GM18909 (cell line): Measurements from ENCODE around the gene CHST12.

Experiments
- ATAC-seq: cut with Tn5 transposase; IDR thresholded peaks from one replicate; pipeline ENCODE4 v1.9.1; 2021; ENCODE audit warnings: mild to moderate bottlenecking; ENCODE audit not compliant: unreplicated experiment, poor library complexity

CHST12 gene

DNA sequence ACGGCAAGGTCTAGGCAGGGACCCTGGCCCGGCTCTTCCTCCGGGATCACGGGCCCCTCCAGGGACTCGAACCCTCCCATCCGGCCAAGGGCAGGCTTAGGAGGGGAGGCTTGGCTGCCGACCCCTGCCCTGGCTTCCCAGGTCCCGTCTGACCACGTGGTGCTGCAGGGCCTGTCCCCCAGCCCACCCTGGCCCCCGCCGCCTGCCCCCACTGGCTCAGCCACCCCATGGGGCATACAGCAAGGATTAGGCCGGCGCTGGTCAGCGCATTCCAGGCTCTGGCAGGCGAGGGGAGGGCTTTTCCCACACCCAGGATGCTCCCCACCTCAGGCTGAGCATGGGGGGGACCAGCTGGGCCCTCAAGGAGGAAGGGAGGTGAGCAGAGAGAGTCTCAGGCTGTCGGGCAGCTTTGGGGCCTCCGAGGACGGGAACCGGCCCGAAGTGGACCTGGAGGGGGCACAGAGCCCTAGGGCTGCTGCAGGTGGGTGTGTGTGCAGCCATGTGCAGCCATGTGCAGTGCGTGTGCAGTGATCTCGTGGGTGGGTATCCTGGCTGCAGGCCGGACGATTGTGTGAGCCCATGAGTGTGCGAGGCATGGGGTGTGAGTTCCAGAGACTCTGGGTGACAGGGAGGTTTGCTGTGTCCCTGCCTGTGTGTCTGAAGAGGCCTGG lies 73.5 kb downstream of the CHST12 start:
- no peak for ATAC-seq

DNA sequence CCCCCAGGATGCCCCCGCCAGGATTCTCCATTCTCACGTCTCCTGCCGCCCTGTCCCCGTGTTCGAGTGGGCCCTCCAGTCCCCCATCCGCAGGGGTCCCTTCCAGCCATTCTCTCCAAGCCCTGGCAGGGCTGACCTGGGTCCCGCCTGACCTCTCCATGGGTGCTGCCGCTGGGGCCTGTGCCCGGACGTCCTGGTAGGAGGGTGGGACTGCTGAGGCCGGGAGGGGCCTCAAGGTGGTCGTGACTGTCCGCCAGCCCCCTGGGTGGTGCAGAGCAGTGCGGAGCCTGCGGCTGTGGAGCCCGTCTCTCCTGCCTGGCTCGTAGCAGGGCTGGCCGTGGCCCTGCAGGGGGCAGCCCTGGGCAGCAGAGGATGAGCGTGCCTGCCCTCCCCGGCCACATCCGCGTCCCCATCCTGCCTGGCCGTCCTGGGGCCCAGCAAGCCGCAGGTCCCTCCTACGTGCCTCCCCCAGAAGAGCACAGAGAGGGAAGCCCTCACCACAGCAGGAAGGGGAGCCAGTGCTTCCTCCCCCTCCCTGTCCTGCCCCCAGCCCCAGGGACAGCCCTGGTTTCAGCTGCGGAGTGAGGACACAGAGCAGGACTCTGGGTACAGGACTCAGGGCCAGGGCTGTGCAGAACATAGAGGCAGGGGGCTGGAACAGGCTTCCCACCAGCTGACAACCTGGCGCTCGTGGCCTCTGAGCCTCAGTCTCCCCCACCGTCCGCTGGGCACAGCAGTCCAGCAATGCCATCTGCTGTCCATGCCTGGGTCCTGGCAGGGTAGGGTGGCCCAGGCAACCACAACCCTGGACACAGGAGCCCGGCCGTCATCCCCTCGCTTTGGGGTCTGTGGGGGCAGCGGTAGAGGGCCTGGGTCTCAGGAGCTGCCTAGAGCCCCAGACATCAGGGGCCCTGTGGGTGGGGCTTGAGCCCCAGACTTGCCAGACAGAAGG lies 74.3 kb downstream of the CHST12 start:
- peak; percentile 67 for ATAC-seq

DNA sequence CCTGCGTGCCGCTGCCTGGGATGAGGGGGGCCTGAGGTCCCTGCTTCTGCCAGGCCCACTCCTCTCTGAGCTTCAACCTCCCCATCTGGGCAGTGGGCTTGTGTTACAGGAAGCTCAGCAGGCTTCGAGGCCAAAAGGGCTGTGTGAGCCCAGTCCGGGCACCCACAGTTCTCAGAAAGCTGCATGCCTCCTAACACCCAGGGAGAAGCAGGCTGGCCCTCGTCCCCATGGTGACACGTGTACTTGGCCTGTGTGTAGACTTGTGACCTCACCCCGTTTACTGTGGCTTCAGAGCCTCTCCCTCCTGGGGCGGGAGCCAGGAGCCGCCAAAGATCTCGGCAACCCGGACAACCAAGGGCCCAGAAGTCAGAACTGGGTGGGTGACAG lies 75.0 kb downstream of the CHST12 start:
- ATAC-seq: no peak

DNA sequence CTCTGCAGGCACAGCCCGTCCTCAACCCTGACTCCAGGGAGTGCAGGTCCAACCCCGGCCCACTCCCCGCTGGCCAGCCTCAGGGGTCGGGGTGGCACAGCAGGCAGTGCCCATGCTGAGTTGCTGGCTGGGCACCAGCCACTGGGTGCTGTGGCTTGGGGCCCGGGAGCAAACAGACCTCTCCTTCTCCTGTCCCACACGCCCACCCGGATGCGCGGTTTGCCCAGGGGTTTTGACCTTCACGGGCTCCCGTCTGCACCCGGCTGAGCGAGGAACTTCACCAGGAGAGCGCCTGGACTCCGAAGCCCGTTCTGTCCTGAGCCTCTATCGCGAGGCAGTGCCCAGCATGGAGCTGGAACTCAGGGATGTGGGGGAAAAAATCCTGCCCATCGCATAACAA lies 75.4 kb downstream of the CHST12 start:
- ATAC-seq: no peak

DNA sequence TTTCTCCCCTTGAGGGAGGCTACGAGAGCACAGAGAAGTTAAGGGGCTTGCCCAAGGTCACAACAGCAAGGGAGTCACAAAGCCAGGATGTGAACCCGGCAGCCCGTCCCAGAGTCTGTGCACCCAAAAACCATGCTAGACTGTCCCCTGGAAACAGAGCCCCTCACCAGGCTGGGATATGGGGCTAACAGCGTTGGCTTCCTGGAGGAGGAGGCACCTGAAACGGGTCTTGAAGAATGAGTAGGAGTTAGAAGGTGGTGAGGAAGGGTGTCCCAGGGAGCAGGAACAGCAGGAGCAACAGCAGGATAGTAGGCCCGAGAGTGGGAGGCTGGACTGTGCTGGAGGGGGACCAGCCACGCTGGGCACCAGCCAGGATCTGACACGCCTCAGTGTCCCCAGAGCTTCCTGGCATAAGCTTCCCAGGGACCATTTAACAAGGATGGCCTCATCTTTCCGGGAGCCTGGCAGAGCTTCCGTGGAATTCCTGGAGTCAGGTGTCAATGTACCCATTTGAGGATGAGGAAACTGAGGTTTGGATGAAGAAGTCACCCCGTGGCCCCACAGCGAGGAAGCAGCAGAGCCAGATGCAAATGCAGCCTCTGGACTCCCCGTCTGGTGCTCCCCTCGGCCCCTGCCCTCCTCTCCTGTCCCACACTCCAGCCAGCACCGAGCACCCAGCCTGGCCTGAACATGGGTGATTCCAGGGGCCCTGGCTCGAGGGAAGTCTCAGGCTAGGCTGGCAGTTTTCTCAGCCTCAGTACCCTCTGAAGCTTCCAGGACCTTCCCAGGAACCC lies 76.1 kb downstream of the CHST12 start:
- ATAC-seq: no peak

DNA sequence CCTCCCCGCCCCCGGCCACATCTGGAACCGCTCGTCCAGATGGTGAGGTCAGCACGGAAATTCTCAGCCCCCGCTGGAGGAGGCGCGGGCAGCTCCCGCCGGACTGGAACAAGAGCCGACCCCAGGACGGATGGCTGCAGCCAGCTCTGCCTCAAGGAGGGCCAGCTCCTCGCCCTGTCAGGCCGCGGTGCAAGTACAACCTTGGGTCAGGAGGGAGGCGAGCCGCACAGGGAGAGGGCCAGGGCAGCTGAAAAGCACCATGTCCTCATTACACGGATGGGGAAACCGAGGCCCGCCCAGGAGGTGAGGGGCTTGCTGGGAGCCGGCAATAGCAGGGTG lies 76.6 kb downstream of the CHST12 start:
- no peak for ATAC-seq

DNA sequence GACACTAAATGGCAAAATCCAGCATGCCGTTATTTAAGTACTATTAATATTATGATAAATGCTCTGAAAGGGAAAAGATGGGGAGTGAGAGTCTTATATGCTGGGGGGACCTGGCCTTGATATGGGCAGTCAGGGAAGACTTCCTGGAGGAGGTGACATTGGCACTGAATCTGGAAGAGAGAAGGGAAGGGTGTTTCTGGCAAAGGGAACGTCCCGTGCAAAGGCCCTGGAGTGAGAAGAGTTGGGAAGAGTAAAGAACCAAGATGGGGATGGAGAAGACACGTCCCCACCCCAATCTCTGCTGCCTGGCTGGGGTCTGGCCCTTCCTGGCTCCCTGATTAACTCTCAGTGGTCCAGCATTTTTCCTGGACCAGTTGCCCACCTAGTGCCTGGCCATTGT lies 77.8 kb downstream of the CHST12 start:
- ATAC-seq: no peak

DNA sequence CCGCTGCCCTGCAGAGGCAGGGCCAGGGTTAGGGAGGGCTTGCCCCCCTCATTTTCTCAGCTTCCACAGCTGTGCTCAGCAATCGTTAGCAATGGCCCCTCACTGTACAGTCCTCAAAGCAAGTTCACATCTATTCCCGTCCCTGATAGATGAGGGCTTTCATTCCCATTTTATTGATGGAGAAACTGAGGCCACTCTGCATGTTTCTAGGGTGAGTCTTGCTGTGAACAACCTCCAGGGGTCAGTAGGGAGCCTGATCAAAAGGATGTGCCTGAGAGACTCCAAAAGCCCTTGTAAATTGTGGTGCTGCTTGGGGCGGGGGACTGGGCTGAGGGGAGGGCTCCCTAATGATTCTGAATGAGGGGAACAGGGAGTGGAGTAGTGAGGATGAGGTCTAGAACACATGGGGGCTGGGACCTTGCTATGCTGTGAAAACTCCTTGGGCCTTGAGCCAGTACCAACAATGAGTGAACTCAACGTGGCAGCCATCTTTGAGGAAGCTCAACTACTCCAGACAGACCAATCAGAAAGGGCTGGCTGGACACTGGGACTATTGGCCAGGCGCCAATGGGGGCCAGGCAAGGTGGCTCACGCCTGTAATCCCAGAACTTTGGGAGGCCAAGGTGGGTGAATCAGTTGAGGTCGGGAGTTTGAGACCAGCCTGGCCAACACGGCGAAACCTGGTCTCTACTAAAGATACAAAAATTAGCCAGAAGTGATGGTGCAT lies 79.5 kb downstream of the CHST12 start:
- ATAC-seq: no peak

DNA sequence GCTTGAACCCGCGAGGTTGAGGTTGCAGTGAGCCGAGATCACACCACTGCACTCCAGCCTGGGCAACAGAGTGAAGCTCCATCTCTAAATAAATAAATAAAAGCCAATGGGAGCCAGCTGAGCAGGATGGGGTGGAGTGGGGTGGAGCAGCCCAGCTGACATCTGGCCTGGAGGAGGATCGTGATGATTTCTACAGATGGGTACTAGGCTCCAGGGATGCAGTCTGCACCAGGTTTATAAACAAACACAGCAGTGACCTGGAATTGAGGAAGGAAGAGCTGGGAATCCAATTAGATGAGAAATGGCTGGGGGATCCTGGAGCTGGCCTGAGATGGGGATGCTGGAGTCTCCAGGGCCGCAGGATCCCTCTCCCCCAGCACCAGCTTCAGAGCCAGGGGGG lies 80.1 kb downstream of the CHST12 start:
- ATAC-seq: no peak

DNA sequence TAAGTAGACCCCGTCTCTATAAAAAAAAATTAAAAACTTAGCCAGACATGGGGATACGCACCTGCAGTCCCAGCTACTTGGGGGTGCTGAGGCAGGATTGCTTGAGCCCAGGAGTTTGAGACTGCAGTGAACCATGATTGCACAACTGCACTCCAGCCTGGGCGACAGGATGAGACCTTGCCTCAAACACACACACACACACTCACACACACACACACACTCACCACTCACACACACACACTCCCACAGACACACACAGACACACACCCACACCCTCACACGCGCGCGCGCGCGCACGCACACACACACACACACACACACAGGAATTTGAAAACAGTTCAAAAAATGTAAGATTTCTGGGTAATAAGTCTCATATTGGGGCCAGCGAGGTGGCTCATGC lies 81.5 kb downstream of the CHST12 start:
- no peak for ATAC-seq

DNA sequence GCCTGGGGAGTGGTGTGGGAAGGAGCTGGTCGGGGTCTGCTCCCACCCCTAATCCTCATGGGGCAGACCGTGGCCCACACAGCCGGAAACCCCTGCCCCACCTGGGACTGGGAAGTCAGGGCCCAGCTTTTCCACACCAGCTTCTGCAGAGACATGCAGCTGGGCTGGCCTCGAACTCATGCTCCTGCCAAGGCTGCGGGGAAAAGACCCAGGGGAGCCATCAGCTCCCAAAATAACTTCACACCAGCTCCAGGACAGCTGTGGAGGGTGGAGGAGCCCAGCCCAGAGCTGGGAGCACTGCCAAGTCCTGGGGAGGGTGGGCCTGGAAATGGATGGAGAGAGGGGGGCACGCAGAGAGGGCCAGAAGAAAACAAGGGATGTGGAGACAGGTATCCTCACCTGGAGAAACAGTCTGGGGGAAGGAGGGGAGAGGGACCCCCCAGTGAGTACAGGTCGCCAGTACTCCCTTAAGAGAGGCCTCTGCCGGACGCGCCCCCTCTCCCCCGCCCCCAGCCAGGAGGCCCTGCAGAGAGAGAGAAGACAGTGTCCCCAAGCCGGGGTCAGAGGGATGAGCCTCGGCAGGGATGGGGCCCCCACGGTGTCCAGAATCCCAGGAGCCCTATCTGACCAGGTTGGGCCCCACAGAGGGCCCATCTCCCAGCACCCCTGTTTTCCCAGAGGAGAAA lies 84.3 kb downstream of the CHST12 start:
- no peak for ATAC-seq

DNA sequence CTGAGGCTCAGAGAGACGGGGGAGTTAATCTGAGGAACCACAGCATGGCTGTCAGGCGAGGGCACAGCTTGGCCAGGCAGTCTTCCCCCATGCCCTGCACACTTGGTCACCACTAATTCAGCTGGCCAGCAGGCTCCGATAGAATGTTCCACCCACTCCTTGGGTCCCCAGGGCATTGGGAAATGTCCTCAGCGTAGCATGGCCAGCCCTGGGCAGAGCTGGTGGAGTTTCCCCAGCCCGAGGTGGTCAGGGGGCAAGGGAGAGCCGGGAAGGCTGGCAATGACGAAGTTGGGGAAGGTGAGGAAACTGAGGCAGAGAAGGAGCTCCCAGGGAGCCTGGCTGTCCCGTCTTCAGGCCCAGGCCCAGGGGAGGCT lies 84.8 kb downstream of the CHST12 start:
- ATAC-seq: no peak

DNA sequence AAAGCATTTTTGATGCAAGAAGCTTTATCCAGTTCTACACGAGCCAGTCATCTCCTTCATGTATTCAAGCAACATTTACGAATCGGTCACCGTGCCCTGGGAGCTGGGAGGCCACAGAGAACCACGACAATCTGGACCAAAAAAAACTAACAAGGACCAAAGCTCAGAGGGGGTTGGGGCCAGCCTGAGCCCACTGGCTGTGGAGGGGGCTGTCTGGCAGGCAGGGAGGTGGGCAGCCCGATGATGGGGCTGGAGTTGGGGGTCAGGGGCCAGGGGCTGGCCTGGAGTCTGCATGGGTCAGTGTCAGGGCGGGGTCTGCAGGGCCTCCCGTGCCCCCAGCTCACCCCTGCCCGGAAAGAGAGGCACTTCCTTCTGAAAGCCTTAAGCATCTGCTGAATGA lies 85.3 kb downstream of the CHST12 start:
- ATAC-seq: no peak

DNA sequence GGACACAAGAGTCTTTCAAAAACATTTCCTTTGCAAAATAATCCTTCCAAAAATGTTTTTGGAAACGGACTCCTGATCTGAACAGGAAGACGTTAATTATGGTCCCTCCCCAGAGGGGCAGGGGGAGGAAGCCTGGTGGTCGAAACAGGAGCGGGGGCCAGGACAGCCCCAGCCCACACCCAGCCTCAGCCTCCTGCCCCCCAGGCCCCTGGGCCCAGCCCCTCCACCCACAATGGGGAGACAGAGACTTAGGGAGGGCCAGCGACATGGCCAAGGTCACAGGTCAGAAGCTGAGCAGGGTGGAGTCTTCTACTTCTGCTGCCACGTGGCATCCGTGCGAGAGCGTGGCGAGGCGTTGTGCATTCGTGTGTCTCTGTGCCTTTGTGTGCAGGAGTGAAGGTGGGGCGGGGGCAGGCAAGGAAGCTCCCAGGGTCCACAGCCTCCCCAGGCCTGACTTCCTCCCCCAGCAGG lies 86.8 kb downstream of the CHST12 start:
- ATAC-seq: no peak

DNA sequence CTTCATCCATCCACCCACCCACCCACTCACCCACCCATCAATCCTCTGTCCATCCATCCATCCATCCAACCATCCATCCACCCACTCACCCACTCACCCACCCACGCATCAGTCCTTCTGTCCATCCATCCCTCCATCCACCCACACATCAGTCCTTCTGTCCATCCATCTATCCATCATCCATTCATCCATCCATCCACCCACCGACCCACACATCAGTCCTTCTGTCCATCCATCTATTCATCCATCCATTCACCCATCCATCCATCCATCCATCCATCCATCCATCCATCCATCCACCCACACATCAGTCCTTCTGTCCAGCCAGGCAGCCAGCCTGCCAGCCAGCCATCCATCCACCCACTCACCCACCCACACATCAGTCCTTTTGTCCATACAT lies 88.6 kb downstream of the CHST12 start:
- no peak for ATAC-seq

DNA sequence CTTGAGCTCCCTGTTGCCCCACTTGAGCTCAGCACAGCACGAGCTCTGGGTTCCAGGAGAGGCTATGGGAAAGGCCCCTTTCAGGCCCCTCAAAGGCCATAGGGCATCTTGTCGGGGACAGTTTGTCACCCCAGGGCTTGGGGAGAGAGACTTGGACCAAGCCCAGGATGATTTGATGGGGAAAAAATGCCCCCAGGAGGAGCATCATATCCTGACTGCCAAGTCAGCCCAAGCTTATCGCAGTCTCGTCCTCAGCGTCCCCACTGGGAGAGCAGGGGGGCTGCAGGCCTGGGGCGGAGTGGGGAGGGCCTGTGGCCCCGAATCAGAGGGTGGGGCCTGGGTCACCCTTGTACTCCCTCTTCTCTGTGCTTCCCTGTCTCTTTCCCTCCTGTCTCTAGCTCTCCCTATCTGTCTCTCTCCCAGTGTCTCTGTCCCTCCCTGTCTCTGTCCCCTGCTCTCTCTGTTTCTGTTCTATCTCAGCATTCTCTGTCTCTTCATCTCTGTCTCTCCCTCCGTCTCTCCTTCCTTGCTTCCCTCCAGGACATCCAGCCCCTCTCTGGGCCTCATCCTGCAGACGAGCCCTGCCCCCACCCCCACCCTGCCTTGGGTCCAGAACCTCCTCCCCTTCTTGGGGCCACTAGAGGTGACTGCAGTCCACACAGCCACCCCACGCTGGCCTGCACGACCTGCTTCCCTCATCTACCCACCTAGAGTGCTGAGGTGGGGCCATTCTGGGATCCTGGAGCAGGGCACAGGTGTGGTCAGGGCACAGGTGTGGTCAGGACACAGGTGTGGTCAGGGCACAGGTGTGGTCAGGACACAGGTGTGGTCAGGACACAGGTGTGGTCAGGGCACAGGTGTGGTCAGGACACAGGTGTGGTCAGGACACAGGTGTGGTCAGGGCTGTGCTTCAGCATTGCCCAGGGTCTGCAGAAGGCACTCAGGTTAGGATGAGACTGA lies 90.1 kb downstream of the CHST12 start:
- ATAC-seq: no peak

DNA sequence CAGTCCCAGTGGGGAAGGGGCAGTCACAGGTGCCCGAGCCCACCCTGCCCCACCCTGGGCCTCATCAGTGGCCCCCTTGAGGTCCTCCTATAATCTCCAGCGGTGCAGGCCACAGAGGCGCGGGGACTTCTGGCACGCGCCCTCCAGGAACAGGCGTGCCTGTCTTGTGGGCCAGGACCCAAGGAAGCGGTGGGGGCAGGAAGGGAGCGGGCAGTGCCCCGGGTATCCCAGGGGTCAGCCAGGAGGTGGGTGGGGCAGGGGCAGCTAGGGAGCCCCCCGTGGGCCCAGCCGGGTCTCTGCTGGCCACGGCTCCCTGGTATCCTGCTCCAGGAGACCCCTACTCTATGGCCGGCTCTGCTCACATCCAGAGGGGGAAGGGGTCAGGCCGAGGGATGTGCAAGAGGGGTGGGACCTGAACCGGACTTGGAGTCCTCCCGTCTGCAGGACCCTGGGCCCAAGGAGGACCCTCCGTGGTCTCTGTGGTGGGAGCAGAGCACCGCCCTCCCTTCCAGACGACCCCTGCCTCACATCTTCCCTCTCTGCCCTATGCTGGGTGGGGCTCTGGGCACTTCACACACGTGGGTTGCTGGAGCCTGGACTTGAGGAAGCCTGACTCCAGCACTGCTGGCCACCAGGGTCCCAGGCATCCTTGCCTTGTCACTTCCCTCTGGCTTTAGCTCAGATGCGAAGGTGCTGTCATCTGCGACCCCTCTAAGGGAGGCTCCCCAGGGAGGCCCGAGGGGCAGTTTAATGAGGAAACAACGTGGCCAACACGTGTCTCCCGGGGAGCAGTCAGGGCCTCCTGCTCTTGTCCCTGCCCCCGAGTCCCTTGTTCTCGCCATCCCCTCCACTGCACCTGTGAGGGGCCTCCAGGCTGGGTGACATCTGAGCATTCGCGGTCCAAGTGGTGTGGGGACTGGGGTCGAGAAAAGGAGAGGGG lies 91.0 kb downstream of the CHST12 start:
- no peak for ATAC-seq
